Kasumi-1 (cell line): ENCODE results near the gene ZNF106.

Experiments
- DNase-seq, 2 experiments: peaks; one replicate each; lab custom pipeline; 2025; lab: John Stamatoyannopoulos, UW

ZNF106 gene

DNA sequence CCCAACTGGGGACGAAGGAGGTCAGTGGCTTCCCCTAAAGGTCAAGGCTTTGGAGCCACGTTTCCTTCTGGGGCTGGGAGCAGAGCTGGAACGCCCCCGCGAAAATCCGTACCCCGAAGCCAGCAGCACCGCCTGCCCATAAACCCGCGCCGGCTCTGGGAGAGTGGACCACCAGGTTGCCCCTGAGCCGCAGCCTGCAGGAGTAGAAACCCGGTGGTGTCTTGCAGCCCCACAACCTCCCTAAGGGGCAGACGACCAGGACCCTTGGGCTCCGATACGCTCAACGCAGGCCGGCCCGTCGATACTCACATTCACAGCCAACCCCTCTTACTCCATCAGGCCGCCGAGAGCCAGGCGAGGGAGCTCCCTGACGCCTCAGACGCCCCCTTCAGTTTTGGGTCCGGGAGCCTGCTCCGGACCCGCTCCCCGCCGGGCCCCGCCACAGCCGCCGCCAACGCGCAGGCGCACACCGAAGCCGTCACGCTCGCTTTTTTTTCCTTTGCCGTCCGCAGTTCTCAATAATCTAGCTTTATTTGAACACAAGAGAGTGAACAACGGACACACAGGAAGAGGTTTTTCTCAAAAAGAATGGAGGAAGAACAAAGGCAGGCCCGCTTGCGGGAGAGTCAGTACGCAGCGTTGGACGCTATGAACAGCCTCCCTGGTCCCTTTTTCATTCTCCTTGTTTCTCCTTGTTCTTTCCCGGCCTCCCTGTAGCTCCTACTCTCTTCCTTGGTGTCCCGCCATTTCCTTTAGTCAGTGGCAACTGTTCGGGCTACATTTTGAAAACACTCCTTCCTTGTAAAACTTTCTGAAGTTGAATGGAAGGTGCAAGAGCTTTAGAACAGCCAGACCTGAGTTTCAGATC, at the start of gene ZNF106:
Gene ZNF106 (minus strand): TSS at position 471 of the 868 bp plus-strand sequence. CDS start 18,852 bp downstream, outside the sequence.
- peak; percentile 78 to 83 for DNase-seq

DNA sequence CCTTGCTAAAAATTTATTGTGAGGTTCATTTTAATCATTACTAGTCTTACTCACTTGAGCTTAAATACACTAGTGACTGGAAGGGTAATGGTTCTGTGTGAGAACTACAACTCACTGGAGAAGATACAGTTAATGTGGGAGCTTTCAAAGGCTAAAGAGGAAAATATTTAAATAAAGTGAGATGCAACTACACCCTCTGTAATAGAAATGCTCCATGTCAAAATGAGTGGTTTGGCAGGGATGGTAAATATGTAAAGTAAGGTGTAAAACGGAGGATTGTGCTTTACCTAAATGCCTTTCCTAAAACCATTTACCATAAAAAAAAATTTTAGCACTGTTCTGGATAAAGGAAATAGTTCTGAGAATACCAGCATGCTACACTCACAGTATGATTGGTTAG, 42.3 kb upstream of the ZNF106 start:
- no peak for DNase-seq

DNA sequence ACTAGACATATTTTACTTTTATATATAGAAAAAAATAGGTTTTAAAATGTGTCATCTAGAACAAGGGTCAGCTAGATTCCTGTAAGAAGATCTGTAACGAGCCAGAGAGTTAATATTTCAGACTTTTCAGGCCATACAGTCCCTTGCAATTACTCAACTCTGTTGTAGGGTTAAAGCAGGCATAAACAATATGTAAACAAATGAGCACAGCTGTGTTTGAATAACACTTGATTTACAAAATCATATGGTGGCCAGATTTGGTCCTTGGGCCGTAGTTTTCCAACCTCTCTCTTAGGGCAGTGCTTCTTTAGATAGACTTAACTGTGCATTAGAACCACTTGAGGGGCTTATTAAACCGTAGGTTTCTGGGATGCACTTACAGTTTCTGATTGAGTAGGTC, 38.0 kb upstream of the ZNF106 start:
- DNase-seq: no peak

DNA sequence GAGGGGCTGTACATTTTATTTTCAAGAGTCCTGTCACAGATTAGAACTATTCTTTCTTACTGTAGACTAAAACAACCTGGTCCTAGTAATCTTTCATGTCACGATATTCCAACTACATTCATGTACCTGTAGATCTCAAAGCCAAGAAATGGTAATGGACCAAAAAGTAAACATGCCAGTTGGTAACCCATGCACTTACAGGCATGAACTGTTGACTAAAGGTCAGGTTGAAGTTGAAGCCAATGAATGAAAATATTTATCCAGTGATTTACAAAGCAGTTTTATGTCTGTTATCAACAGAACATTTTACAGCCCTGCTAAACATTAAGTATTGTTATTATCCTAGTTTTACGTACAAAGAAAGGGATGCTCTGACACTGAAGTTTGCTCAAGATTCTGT, 32.4 kb upstream of the ZNF106 start:
- DNase-seq: no peak

DNA sequence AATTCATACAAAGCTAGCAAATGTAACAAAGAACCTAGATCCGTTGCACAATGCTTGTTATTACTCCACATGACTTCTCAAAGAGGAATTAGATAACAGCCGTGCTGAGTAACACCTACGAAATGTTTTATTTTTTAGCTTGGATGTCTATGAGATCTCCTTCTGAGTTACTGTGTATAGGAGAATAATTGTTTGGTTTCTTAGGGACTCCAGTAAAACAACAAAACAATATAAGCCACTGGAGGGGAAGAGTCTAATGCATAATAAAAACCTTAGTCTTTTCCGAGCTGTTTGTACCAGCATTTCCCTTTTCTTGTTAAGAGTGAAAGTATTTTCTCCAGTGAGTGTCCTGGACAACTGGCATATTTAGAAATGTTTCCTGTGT, 20.1 kb upstream of the ZNF106 start:
- peak in 1 of 2 experiments; percentile 28 for DNase-seq

DNA sequence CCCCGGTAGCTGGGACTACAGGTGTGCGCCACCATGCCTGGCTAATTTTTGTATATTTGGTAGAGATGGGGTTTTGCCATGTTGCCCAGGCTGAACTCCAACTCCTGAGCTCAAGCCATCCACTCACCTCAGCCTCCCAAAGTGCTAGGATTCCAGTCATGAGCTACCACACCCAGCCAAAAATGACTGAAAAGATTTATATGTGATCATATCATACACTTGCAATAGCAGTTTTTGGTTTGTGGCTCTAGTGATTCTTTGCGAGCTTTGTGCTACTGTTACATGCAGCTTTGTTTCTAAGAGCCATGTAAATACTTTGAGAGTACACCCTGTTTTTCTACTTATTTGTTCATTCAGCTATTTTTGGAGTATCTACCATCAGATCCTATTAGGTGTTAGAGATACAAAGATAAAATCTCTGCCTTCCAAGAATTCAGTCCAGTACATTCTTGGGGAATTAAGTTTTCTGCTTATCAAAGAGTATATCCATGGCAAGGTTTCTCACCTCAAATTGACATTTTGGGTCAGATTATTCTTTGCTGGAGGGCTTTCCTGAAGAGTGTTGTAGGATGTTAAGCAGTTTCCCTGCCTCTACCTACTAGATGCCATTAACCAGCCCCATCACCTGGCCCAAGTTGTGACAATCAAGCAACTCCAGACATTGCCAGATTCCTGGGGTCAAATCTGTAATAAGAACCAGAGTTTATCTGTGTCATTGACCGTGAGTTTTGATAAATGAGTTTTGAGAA, 19.5 kb upstream of the ZNF106 start:
- no peak for DNase-seq

DNA sequence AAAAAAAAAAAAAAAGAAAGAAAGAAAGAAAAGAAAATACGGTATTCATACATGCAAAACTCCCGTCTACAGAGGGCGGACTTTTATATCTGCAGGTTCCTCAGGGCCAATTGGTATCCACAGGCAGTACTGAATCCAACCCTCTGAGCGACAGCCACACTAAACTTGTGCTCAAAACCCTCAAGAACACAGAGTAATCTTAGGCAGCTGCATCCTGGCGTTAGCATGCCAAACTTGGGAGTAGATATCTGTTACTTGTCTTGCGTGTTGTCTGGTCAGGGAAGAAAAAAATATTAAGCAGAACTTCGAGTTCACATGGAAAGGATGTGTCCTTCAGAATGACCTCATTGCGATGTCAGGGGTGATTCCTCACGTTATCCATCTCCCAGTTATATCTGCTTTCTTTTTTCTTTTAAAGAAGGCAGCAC, 17.3 kb upstream of the ZNF106 start:
- no peak for DNase-seq

DNA sequence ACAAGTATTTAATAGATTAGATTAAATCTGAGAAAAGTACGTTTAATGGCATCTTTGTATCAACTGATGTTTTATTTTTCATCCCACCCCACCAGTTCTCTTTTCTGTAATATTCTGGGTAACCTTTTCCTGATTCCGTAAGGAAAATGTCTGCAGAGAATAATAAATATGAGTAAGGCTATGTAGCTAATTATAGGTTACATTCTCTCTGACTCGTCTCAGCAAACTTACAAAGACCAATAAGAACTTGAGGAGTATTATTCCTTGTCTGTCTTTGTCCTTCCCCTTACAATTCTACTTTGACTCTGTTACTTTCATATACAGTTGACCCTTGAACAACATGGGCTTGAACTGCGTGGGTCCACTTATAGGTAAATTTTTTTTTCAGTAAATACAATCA, 16.6 kb upstream of the ZNF106 start:
- DNase-seq: no peak

DNA sequence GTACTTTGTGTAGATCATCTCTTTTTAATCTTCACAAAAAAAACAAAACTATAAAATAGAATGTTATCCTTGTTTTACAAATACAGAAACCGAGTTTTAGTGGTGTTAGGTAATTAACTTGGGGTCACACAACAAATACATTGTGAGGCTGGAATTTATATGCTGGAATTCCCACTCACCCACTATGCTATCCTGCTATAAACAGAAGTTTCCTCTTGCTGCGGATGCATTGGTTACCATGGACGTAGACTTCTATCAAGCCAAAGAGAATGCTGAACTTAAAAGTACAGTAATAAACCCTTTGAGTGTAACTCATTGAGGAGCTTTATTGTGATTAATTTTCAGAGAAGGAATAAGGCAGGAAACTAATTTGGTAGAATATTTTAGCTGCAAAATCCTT, 13.7 kb upstream of the ZNF106 start:
- no peak for DNase-seq

DNA sequence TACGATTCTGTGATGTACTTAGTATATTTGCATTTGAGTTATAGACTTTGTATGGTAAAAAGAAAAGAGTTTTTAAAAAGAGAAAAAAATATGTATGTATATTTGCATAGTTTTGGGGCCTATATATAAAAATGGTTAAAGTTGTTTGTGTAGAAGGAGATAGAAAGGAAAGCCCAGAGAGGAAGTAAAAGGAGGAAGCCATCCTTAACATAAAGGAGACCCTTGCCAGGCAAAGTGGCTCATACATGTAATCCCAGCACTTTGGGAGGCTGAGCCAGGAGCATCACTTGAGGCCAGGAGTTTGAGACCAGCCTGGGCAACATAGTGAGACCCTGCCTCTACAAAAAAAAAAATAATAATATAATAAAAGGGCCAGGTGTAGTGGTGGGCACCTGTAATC, 12.9 kb upstream of the ZNF106 start:
- peak; percentile 3 to 4 for DNase-seq

DNA sequence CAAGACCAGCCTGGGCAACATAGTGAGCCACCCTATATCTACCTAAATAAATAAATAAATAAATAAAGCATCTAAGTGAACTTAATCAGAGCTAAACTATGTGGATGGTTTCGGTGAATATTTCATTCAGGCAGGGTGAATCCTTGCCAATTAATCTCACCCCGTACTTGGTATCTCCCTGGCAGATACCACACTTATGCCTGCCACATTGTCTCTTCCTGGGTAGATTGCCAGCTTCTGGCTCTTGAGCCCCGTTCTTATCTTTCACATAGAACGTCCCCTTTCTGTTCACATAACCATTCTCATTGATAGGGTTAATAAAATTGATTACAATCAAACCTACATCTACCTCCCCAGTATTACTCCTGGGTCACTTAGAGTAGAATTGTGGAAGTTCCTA, 11.5 kb upstream of the ZNF106 start:
- DNase-seq: no peak

DNA sequence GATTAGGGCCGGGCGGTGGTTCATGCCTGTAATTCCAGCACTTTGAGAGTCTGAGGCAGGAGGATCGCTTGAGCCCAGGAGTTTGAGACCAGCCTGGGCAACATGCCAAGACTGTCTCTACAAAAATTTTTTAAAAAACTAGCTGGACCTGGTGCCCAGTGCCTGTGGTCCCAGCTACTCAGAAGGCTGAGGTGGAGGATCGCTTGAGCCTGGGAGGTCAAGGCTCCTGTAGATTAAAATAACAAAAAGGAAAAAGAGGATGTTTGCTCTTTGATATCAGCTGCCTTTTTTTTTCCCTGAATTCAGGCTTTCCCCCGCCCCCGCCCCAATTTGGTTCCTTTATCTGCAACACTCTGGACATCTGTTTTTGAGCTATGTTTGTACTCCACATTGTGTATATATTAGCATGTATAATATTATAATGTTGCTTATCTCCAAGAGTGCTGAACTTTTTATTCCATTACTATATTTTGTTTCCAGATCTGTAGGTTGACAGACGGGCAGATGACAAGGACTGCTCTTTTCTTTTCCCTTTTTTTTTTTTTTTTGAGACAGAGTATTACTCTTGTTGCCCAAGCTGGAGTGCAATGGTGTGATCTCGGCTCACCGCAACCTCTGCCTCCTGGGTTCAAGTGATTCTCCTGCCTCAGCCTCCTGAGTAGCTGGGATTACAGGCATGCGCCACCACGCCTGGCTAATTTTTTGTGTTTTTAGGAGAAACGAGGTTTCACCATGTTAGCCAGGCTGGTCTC, 9.1 kb upstream of the ZNF106 start:
- no peak for DNase-seq

DNA sequence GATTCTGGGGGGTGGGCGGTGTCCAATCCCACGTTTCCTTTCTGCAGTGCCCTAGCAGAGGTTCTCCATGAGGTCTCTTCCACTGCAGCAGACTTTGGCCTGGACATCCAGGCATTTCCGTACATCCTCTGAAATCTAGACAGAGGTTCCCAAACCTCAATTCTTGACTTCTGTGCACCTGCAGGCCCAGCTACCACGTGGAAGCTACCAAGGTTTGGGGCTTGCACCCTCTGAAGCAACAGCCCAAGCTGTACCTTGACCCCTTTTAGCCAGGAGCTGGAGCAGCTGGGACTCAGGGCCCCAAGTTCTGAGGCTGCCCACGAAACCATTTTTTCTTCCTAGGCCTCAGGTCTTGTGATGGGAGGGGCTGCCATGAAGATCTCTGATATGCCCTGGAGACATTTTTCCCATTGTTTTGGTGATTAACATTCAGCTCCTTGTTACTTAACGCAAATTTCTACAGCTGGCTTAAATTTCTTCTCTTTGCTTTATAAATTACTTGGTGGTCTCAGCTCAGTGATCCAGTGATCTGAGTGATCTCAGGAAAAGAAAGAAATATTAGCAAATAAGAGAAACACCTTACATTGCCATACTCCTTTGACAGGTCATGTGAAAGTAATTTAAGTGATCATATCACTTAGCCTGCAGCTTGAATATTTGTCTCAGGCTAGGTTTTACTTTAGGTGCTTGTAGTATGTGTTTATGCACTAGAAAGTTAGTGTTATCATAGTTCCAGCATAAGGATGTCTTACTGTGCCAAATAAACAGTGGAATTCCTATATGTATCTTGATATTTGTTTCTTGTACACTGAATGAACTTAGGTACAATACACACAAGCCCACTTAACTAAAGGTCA, 7.5 kb upstream of the ZNF106 start:
- DNase-seq: no peak

DNA sequence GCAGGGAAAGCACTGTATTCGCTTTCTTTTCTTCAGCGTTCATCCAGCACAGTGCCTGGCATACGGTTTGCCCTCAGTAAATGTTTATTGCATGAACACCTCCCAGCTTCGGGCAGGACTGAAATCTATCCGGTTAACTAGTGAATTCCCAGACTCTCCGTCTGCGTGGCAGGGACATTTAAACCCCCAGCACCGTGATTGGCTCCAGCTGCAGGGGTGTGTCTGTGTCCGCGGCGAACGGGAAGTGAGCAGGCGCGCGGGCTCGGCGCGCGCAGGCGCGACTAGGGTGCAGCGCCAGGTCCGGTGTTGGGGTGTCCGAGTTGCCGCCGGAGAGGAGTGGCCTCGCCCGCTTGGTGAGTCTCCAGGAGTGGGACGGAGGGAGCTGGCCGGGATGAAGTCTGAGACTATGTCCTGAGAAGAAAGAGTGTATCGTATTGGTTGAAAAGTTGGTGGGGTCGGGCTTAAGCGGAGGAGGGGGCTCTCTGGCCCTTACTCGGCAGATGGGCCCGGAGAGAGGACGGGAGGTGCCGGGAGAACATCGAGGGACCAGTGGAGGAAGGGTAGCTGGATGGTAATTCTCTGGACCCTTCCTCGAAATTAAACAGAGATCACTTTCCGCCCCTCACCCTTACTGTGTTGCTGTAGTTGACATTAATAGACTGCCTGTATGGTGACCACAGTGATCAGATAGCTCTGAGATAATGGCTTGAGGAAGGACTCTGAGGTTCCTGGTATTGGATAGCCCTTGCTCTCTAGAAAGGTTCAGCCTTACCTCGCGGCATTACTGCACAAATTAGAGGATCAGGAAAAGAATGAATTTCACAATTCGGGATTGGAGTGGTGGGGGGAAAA, 4.6 kb upstream of the ZNF106 start, which contains the start of gene SNAP23:
Gene SNAP23 (plus strand): TSS at position 274 of the 852 bp plus-strand sequence. CDS start 16,213 bp downstream, outside the sequence.
- DNase-seq: peak; percentile 68 to 72

DNA sequence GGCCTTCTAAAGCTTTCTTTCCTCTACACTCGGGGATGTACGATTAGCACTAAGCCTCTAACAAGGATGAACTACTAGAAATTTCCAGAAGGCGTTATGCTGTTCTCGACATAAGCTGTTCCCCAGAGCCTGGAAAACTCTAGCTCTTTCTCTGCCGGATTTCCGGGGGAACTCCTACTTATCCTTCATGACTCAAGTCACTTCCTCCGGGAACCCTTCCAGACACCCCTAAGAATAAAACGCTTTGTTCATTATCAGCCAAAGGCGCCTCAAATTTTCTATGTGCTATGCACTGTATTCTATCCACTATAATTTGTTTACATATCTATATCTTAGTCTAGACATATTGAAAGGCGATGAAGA, 4.0 kb upstream of the ZNF106 start:
- peak; percentile 2 to 16 for DNase-seq

DNA sequence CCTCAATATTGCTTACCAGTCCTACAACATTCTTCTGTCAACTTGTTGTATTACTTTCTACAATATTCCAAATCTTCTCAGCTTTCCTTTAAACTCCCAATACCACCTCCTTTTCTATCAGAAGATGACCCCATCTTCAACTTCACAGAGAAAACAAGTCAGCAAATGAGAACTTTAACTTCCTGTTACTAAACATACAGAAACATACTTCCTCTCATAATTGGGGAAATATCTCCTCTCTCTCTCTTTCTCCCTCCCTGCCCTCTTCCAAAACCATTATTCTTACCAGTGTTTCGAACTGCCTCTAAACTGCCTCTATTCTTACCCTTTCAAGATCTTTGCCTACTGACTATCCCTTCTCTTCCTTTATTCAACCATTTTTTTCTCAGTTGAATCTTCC, 2.7 kb upstream of the ZNF106 start:
- peak; percentile 17 to 26 for DNase-seq

DNA sequence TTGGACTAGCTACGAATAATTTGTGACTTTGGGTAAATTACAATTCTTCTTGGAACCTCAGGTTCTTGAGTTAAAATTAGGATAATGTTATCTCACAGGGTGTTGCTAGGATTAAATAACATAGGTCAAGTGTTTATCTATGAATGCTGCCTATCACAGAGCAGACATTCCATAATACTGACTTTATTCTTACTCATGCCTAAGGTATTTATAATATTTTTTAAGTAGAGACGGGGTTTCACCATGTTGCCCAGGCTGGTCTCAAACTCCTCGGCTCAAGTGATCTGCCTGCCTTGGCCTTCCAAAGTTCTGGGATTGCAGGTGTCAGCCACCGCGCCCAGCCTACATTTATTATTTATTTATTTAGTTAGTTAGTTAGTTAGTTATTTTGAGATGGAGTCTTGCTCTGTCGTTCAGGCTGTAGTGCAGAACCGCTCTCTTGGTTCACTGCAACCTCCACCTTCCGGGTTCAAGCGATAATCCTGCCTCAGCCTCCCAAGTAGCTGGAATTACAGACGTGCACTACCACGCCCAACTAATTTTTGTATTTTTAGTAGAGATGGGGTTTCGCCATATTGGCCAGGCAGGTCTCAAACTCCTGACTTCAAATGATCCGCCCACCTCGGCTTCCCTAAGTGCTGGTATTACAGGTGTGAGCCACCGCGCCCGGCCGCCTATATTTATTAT, 741 bp upstream of the ZNF106 start:
- no peak for DNase-seq

DNA sequence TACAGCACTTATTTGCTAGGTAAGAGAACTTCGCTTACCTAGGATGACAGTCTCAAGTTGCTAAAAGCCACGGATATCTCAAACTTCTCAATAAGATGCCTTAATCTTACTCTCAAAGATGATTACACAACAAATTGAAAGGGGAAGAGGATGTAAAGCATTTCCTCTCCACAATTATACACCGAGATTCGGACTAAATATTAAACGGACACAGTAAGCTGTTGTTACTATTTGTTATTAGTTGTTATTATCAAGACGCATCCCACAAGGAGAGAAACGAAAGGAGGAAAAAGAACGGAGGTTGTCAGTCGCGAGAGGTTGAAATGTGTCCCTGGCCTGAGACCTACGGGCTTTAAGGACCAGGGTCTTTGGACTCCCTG, 660 bp downstream of the ZNF106 start:
- DNase-seq: peak in 1 of 2 experiments; percentile 3

DNA sequence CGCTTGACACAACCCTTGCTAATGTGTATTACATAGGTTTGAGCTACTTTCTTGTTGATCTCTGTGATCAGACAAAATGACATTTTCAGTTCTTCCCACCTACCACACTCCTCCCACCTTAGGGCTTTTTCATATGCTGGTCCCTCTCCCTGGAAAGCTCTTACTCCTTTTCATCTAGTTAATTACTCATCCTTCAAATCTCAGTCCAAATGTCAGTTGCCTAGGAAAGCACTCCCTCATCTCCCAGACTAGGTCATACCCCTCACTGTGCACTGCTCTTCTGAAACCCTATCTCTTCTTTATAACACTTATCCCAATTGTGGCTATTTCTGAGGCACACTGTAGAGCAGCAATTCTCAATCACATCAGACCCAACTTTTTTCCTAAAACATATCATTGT, 7.3 kb downstream of the ZNF106 start:
- DNase-seq: no peak

DNA sequence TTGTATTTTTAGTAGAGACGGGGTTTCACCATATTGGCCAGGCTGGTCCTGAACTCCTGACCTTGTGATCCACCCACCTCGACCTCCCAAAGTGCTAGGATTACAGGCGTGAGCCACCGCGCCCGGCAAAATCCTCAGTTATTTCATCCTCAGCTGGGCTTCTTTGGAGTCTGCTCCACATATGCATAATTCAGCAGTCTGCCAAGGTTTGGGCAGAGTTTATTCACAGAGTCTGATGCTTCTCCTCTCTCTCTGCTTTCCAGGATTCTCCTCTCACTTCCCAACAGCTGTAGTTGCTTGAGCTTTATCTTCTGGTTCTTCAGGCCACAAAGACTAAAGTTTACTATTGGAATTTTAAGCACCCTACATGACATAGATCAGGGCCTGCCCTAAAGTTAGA, 8.2 kb downstream of the ZNF106 start:
- DNase-seq: no peak
